Subcutaneous adipose tissue (tissue), 4 donors: Measurements from ENCODE around the gene GNA14. TPM values are rescaled to one million over a fixed set of nuclear protein-coding genes. Genes with fewer than 3 reads are reported as not detected.

Source experiments
- total RNA-seq, 4 donors: library from RNA; depleted of rRNA; stranded (reverse); fragments of >200 nt; gene quantifications; one replicate each; pipeline ENCODE4 v1.1.0, GENCODE V29; 2016
- TF ChIP-seq, protein P1 (sequence below): fragments of 450-650 bp; IDR thresholded peaks from one replicate; pipeline ENCODE4 v1.5.1; 2016; ENCODE audit warnings: low read depth, mild to moderate bottlenecking, control low read depth, antibody characterized with exemption, moderate library complexity

GNA14 gene
- total RNA-seq, 4 donors from 2014 or later = 0.98 to 6.4 (median 3.7) TPM

DNA sequence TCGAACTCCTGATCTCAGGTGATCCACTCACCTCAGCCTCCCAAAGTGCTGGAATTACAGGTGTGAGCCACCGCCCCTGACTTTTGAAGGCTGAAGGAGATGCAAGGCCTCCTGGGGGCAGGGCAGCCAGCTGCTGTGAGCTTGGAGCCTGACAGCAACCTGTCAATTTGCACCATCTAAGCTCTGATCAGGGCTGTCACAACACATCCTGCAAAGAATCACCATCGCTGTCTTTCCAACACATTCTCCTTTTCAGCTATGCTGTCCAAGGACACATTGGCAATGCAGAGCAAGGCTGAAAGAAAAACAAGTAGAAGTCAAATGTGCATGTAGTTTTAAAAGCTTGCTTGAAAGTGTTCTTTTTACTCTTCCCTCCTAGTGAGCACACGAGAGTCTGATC, 54.6 kb downstream of the GNA14 start:
- TF ChIP-seq, protein P1, sequence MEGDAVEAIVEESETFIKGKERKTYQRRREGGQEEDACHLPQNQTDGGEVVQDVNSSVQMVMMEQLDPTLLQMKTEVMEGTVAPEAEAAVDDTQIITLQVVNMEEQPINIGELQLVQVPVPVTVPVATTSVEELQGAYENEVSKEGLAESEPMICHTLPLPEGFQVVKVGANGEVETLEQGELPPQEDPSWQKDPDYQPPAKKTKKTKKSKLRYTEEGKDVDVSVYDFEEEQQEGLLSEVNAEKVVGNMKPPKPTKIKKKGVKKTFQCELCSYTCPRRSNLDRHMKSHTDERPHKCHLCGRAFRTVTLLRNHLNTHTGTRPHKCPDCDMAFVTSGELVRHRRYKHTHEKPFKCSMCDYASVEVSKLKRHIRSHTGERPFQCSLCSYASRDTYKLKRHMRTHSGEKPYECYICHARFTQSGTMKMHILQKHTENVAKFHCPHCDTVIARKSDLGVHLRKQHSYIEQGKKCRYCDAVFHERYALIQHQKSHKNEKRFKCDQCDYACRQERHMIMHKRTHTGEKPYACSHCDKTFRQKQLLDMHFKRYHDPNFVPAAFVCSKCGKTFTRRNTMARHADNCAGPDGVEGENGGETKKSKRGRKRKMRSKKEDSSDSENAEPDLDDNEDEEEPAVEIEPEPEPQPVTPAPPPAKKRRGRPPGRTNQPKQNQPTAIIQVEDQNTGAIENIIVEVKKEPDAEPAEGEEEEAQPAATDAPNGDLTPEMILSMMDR = no peak

DNA sequence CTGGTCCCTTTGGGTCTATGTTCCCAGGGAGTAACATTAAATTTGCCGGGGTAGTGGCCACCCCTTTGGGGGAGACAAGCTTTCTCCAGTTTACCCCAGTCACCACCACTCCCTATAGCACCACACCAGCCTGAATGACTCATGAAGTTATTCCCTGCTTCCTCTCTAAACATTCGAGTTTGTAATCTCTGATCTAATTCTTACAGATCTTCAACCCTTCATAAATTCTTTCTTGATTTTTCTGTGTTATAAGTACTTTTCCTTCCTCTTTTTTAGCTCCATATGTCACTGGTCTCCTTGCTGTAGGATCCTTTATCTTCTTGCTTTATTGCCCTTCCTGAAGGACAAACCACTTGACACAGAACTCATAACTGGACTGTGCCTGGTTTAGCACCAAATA, 55.6 kb downstream of the GNA14 start:
- TF ChIP-seq, protein P1 = no peak

DNA sequence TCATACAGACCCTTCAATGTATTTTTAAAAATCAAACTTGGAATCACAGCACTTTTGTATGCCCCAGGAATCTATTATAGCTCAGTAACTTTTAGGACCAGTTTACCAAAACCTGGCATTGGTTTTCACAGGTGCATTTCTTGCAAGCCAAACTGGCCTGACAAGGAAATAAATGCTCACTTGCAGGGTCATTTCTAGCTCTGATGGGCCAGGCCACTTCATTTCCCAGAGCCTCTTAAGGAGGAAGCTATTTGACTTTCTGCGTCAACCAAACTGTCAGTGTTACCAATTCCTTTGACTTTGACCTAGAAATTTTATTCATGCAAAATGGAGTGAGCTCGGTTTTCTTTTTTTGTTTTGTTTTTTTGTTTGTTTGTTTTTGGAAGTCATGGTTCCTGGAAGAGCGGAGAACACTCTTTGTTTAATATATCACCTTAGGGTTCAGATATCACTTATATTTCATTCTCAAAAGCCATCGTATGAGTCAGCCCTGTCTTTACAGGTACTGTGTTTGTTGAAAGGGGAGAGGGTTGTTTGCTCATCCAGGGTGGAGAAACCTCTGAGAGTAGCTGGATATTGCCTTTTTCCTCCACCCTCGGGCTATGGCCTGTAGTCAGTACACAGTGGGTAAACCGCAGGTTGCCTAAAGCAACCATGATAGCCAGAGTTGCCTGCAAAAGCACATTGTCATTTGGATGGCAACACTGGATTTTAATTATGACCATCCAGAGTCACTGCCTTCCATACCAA, 58.9 kb downstream of the GNA14 start:
- TF ChIP-seq, protein P1 = no peak

DNA sequence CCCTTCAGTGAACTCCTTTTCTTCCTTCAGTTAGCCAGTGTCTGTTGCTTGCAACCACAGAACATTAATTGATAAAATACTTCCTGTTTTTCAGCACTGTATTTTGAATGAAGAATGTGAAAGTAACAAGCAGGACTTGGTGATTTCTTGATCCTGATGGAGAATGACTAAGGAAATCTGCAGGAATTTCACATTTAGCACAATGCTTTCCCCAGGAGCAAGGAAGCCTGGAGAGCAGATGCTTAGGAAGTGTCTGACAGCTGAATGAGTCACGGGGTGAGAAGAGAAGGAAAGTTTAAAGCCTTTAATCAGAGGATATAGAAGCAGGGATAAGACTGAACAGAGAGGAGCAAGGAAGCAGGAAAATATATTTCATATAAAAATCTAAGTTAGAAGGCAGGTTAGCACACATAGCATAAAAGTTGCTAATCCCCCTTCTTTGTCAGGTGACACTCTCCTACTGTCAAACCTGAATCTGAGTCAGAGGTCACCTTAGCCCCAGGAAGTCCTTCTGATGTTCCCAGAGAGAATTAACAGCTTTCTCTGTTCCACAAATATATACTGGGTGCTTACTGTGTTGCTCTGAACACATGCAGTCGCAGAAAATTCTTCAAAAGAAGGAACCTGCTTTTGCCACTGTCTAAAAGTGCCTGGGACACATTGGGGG, 59.7 kb downstream of the GNA14 start:
- TF ChIP-seq, protein P1 = no peak

DNA sequence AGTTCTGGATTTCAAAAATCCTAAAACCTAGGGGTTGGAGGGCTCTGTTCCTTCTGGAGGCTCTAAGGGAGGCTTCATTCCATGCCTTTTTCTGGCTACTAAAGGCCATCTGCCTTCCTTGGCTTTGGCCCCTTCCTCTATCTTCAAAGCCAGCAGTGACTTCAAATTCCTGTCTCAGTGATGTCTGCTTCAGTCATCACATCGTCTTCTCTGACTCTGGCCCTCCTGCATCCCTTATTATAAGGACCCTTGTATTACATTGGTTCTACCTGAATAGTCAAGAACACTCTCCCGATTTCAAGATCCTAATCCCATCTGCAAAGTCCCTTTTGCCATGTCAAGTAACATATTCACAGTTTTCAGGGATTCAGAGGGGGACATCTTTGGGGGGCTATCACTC, 60.3 kb downstream of the GNA14 start:
- TF ChIP-seq, protein P1 = no peak

DNA sequence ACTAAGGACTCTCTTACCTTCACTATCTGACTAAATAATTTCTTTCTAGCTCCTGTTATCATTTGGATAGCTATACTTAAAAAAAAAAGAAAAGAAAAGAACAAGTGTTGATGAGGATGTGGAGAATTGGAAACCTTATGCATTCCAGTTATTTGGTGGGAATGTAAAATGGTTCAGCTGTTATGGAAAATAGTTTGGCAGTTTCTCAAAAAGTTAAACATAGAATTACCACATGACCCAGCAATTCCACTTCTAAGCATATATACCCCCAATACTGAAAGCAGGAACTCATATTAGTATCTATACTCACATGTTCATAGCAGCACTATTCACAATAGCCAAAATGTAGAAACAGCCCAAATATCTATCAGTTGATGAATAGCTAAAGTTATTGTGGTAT, 61.1 kb downstream of the GNA14 start:
- TF ChIP-seq, protein P1 = no peak

DNA sequence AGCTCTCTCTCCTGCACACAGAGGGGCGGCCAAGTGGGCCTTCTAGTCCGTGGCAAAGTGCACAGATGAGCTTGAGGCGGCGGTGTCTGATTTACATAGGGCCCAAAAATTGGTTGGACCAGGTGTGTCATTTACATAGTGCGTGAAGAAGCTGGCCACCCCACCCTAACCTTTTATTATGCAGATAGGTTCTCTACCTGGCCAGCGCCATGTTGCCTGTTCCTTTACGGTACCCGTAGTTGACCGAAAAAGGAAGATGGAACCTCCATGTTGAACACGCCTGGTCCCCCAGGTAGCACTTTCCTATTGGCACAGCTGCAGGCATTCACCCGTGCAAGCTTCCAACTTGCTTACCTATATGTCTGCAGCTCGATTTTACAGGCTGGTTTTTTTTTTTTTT, 61.5 kb downstream of the GNA14 start:
- TF ChIP-seq, protein P1 = no peak
